ENCODE data around the gene MITF.

- no peak for TF ChIP-seq CTCF (IDR thresholded peaks at IDR 0.05)
- no peak for TF ChIP-seq POLR2A (IDR thresholded peaks at IDR 0.05)
Measured at GRCh38 chr3:69914395-69914794, 175.1 kb downstream of the MITF start.
